Prostate gland (tissue), 2 donors: ENCODE results near the gene TCP11.

ENCODE experiments used
- CTCF ChIP-seq, 4 experiments: fragments of 200-600 bp in 2 of 4; fragments of 450-650 bp in 2 of 4; sonication (generic) in 2 of 4; IDR thresholded peaks; 1 replicate in 3 of 4; 2 replicates in 1 of 4; pipeline ENCODE4 v1.5.1; 2016 to 2019; ENCODE audit warnings: antibody characterized with exemption in 4 of 4, mild to moderate bottlenecking in 2 of 4, moderate library complexity in 2 of 4
- POLR2A ChIP-seq: fragments of 450-650 bp; IDR thresholded peaks from one replicate; pipeline ENCODE4 v1.6.1; 2016; ENCODE audit warnings: antibody characterized with exemption, mild to moderate bottlenecking
- POLR2AphosphoS5 ChIP-seq: sonication (generic); formaldehyde crosslinking; IDR thresholded peaks from one replicate; pipeline ENCODE4 v1.6.1; 2017; ENCODE audit warnings: antibody characterized with exemption

- TF ChIP-seq POLR2AphosphoS5 (no peak), POLR2A (no peak), CTCF (IDR thresholded peaks at IDR 0.05) (no peak)
Observed at GRCh38 chr6:35154262-35154661, 13.1 kb upstream of the TCP11 start.
